Lower lobe of right lung (tissue), 2 donors: Measurements from ENCODE around the gene SLIT3. TPM values are rescaled to one million over a fixed set of nuclear protein-coding genes. Genes with fewer than 3 reads are reported as not detected.

ENCODE experiments used
- ATAC-seq, 2 donors: fragments of 200-7000 bp; cut with Tn5 transposase; one replicate each; pipeline ENCODE4 v1.9.1; 2020 to 2022; ENCODE audit warnings: mild to moderate bottlenecking in 2 of 2, moderate library complexity in 2 of 2
- DNase-seq: peaks from one replicate; pipeline ENCODE4 v3.0.0-alpha.2; 2020
- H3K27ac ChIP-seq: fragments of 200-600 bp; one replicate; pipeline ENCODE4 v1.8.0; 2022
- H3K27me3 ChIP-seq: fragments of 200-600 bp; one replicate; pipeline ENCODE4 v1.8.0; 2022; ENCODE audit warnings: low read depth
- H3K36me3 ChIP-seq: fragments of 200-600 bp; one replicate; pipeline ENCODE4 v1.8.0; 2022; ENCODE audit warnings: mild to moderate bottlenecking
- H3K4me1 ChIP-seq: fragments of 200-600 bp; one replicate; pipeline ENCODE4 v1.8.0; 2022
- H3K4me3 ChIP-seq: fragments of 200-600 bp; one replicate; pipeline ENCODE4 v1.8.0; 2022; ENCODE audit warnings: mild to moderate bottlenecking
- H3K9me3 ChIP-seq: fragments of 200-600 bp; one replicate; pipeline ENCODE4 v1.8.0; 2022
- intact Hi-C: fragments of 100-400 bp; cut with DNase I; formaldehyde crosslinking; loops from one replicate; pipeline ENCODE4 v1.11.0; 2022
- total RNA-seq: library from RNA; stranded (reverse); fragmentation: NEBNext Ultra II Directional; extraction: Animal tissue kit (Norgen Biotek cat#: 25700); gene quantifications from one replicate; pipeline ENCODE4 v1.2.1, GENCODE V29; 2021
- TF ChIP-seq, protein P1 (sequence below): fragments of 200-600 bp; IDR thresholded peaks from one replicate; pipeline ENCODE4 v1.8.0; 2022; ENCODE audit warnings: antibody characterized with exemption, mild to moderate bottlenecking
- donor health status: DM: no; HTN: yes; CAD: no; lungs with severe emphysema.

The SLIT3 gene
- total RNA-seq, 1 donor from 2014 or later, result 48.6 TPM

DNA sequence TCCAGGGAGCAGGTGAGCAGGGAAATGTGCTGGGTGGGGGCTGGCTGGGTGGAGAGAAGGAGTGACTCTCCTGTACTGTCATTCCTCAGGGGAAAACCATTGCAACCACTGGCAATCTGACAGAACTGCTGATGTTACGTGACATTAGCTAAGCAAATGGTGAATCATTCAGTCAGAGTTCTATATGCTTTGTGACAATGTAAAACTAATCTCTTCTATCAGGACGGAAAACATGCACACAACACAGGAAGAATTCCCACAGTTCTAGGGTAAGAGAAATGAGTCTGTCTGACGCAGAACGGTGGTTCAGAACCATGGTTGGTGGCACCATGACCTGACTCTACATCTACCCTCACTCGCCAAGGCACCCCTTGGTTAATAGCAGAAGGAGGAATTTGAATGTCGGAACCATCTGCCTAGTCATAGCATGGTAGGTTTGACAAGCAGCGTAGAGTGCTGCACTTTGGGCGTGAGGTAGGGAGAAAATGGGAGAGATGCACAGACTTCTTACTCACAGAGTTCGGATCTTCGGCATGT, 478.1 kb downstream of the SLIT3 start:
- H3K36me3 ChIP-seq, result no peaks in the 10 kb centered on the region
- no peak overlapping the region for H3K4me3 ChIP-seq
- no peak overlapping the region for H3K27ac ChIP-seq
- intact Hi-C loops, result no loop called here
- no peak for ATAC-seq
- H3K4me1 ChIP-seq, result peaks cover 5% of the 10 kb centered on the region
- peaks cover 38% of the 10 kb centered on the region for H3K27me3 ChIP-seq
- DNase-seq, result no peak
- no peaks in the 10 kb centered on the region for H3K9me3 ChIP-seq
- TF ChIP-seq, protein P1, sequence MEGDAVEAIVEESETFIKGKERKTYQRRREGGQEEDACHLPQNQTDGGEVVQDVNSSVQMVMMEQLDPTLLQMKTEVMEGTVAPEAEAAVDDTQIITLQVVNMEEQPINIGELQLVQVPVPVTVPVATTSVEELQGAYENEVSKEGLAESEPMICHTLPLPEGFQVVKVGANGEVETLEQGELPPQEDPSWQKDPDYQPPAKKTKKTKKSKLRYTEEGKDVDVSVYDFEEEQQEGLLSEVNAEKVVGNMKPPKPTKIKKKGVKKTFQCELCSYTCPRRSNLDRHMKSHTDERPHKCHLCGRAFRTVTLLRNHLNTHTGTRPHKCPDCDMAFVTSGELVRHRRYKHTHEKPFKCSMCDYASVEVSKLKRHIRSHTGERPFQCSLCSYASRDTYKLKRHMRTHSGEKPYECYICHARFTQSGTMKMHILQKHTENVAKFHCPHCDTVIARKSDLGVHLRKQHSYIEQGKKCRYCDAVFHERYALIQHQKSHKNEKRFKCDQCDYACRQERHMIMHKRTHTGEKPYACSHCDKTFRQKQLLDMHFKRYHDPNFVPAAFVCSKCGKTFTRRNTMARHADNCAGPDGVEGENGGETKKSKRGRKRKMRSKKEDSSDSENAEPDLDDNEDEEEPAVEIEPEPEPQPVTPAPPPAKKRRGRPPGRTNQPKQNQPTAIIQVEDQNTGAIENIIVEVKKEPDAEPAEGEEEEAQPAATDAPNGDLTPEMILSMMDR, result no peak

DNA sequence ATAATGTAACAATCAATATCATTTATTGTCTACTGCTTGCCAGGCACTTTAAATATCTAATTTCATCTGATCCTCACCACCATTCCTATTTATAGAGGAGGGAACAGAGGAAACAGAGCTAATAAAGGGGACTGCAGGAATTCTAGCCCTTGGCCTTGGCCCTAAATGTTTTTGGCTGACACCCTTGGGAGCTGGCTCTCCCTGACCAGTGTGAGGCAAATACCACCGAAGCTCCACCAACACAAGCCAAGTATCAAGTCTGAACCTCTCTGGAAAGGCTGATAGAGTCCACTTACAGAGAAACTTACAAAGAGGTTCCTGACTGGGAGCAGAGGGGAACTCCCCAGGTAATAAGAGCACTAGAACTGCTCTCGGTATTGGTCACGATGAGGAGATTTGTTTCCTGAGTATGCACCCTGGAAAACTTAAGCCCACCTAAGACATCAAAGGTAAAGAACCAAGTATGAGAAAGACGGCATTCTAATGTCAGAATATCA, 478.6 kb downstream of the SLIT3 start:
- TF ChIP-seq, protein P1, result no peak
- intact Hi-C loops, result no loop called here
- H3K27me3 ChIP-seq, result peaks cover 38% of the 10 kb centered on the region

DNA sequence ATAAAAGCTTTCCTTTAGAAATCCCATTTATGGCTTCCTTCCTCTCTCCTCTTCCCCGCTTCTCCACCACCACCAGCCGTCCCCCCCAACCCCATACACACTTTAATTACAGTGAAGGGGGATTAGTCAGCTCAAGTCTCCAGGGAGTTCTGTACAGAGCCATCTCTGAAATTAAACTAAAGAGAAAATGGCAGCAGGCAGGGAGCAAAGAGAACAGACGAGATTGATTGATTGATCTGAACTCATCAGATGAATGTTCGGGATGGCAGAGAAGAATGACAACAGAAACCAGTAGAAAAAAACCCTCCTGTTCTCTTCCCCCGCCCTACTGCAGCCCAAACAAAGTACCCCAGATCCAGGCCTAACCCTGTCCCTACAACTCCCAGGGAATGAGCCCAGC, 480.1 kb downstream of the SLIT3 start:
- H3K9me3 ChIP-seq, result no peaks in the 10 kb centered on the region
- peaks cover 10% of the 10 kb centered on the region for H3K36me3 ChIP-seq
- no peak overlapping the region for H3K4me3 ChIP-seq
- no peak for ATAC-seq
- TF ChIP-seq, protein P1, result no peak
- H3K4me1 ChIP-seq, result peaks cover 5% of the 10 kb centered on the region
- intact Hi-C loops, result no loop called here
- peaks cover 53% of the 10 kb centered on the region for H3K27me3 ChIP-seq
- no peak overlapping the region for H3K27ac ChIP-seq
- no peak for DNase-seq

More for the DNA sequence above, 478.6 kb downstream of the SLIT3 start:
- DNase-seq (no peak), ATAC-seq (no peak)
- H3K4me3 ChIP-seq, result no peak overlapping the region
- H3K36me3 ChIP-seq, result no peaks in the 10 kb centered on the region
- H3K27ac ChIP-seq, result no peak overlapping the region
- H3K9me3 ChIP-seq, result no peaks in the 10 kb centered on the region
- peaks cover 5% of the 10 kb centered on the region for H3K4me1 ChIP-seq

DNA sequence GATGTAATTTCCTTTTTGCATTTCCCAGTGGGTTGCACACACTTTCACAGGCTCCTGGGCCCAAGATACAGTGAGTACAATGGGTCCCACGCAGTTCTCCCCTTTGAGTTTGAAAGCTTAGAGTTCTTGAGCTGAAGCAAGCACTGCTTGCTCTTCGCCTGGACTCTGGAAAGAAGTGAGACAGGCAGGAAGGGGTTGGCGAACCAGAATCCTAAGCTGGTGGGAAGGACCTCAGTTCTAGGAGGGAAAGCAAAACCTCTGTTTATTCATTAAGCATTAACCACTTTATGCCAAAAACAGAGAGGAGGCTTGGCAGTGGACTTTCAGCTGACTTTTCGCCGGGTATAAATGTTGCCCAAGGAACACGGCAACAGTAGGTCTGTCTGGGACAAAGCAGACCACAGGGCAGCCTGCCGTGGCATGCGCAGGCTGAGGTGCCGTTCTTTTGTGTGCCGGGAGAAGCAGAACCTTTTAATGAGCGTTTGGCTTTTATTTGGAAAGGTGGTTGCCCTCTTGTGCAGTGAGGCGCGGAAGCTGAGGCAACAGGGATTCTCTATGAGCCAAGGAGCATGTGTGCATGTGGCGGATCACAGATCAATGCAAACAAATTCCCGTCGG, 481.8 kb downstream of the SLIT3 start:
- Histone ChIP-seq H3K9me3 (no peaks in the 10 kb centered on the region), H3K4me3 (no peak overlapping the region), H3K4me1 (peaks cover 5% of the 10 kb centered on the region), H3K27me3 (peaks cover 57% of the 10 kb centered on the region), H3K36me3 (peaks cover 15% of the 10 kb centered on the region), H3K27ac (no peak overlapping the region)
- intact Hi-C loops, result no loop called here
- ATAC-seq, result peak in 1 of 2 donors; percentile 22
- DNase-seq, result no peak
- TF ChIP-seq, protein P1, result no peak

DNA sequence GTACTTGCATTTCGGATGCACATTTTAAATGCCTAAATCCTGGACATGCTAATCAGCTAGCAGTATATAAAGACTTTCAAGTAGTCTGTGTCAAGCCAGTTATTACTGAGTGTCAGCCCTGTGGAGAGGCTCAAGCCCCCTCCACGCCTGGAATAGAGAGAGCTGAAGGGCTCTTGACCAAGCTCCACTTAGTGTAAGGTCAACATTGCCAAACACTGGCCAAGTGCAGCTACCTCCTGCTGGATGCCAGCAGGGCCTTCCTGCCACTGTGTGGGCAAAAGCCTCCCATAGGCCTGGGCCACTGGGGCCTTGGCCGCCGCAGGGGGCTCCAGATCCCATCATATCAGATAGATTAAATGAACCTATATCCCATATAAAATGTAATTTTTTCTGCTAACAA, 482.4 kb downstream of the SLIT3 start:
- ATAC-seq (peak; percentile 93 to 98), DNase-seq (peak; percentile 75)
- Histone ChIP-seq H3K4me1 (peaks cover 5% of the 10 kb centered on the region), H3K36me3 (peaks cover 15% of the 10 kb centered on the region), H3K27ac (no peak overlapping the region), H3K27me3 (peaks cover 56% of the 10 kb centered on the region), H3K4me3 (no peak overlapping the region), H3K9me3 (no peaks in the 10 kb centered on the region)
- intact Hi-C loops, result no loop called here
- TF ChIP-seq, protein P1, result no peak
